Endothelial cell of umbilical vein (primary cell): ENCODE measurements around the gene PDE7B. TPM values are rescaled to one million over a fixed set of nuclear protein-coding genes. Genes with fewer than 3 reads are reported as not detected.

Experiments used
- BruUV-seq: library from RNA; stranded (reverse); fragments of 400-500 nt; replicated peaks from 2 replicates; lab custom pipeline; 2021; lab: Mats Ljungman, UMichigan
- CTCF ChIA-PET: fragments of 300-600, 350-600 bp; sonication (Branson Sonifier 250); formaldehyde crosslinking; loops from one replicate; lab custom pipeline; 2021; ENCODE audit warnings: antibody characterized with exemption, inconsistent platforms; lab: Charles Lee
- POLR2A ChIA-PET: fragments of 300-600, 350-600 bp; sonication (Branson Sonifier 250); formaldehyde crosslinking; loops from one replicate; lab custom pipeline; 2021; ENCODE audit warnings: antibody characterized with exemption, inconsistent platforms; lab: Charles Lee
- DNase-seq: peaks from one replicate; pipeline ENCODE4 v3.0.0-alpha.2; 2011; ENCODE audit warnings: low read depth, low spot score
- FAIRE-seq: peaks from 2 replicates; lab custom pipeline; 2011; peaks lifted over from hg19 to GRCh38; lab: Jason Lieb, UNC
- H2AFZ ChIP-seq: 2 replicates; pipeline ENCODE4 v1.6.0; 2012; ENCODE audit warnings: low read depth, low read length, control low read depth, inconsistent platforms
- H3K27ac ChIP-seq: 2 replicates; pipeline ENCODE4 v1.5.1; 2011; ENCODE audit warnings: low read depth, mild to moderate bottlenecking, control low read depth, low read length, moderate library complexity; ENCODE audit not compliant: insufficient read depth
- H3K27me3 ChIP-seq, 2 experiments: 2 replicates each; pipeline versions ENCODE4 v1.6.0 to v1.6.1; 2011; ENCODE audit warnings: low read length in 2 of 2, mixed read lengths in 1 of 2; ENCODE audit not compliant: control insufficient read depth in 2 of 2, insufficient read depth in 2 of 2
- H3K36me3 ChIP-seq, 2 experiments: 2 replicates in 1 of 2; 3 replicates in 1 of 2; pipeline ENCODE4 v1.5.1; 2011; ENCODE audit warnings: low read length in 2 of 2, mild to moderate bottlenecking in 1 of 2, moderate library complexity in 1 of 2; ENCODE audit not compliant: control insufficient read depth in 2 of 2, insufficient read depth in 2 of 2; ENCODE audit errors: extremely low read depth in 1 of 2
- H3K4me1 ChIP-seq: 3 replicates; pipeline ENCODE4 v1.5.1; 2011; ENCODE audit warnings: mild to moderate bottlenecking, low read length; ENCODE audit not compliant: control insufficient read depth, insufficient read depth; ENCODE audit errors: extremely low read depth
- H3K4me2 ChIP-seq: 2 replicates; pipeline ENCODE4 v1.6.1; 2011; ENCODE audit warnings: low read length, control low read depth, mixed read lengths; ENCODE audit not compliant: insufficient read depth
- H3K4me3 ChIP-seq, 3 experiments: fragments of 200-600 bp in 1 of 3; sonication (generic), shearing (Covaris generic) in 1 of 3; replicated peaks in 1 of 3; 2 replicates each; pipeline ENCODE4 v1.5.1; 2011 to 2016; ENCODE audit warnings: control low read depth in 3 of 3, low read length in 3 of 3, mild to moderate bottlenecking in 2 of 3, inconsistent platforms in 1 of 3, low read depth in 1 of 3, moderate library complexity in 1 of 3; ENCODE audit not compliant: insufficient read depth in 1 of 3
- H3K79me2 ChIP-seq: 2 replicates; pipeline ENCODE4 v1.6.0; 2012; ENCODE audit warnings: low read length, inconsistent platforms; ENCODE audit not compliant: control insufficient read depth, insufficient read depth
- H3K9ac ChIP-seq: replicated peaks from 2 replicates; pipeline ENCODE3; 2011; ENCODE audit warnings: low read length, control low read depth; ENCODE audit not compliant: insufficient read depth; ENCODE audit errors: extremely low read depth
- H3K9me1 ChIP-seq: replicated peaks from 3 replicates; pipeline ENCODE4 v1.6.0; 2011; ENCODE audit warnings: mild to moderate bottlenecking, low read length; ENCODE audit not compliant: control insufficient read depth, insufficient read depth; ENCODE audit errors: extremely low read depth
- H3K9me3 ChIP-seq: replicated peaks from 2 replicates; pipeline ENCODE4 v1.5.1; 2012; ENCODE audit warnings: low read length, inconsistent platforms; ENCODE audit not compliant: control insufficient read depth, insufficient read depth
- H4K20me1 ChIP-seq: replicated peaks from 2 replicates; pipeline ENCODE3; 2011; ENCODE audit warnings: mild to moderate bottlenecking, low read length; ENCODE audit not compliant: control insufficient read depth, insufficient read depth; ENCODE audit errors: extremely low read depth
- EZH2 ChIP-seq: IDR thresholded peaks from 2 replicates; pipeline ENCODE4 v1.6.1; 2012; ENCODE audit warnings: borderline replicate concordance, low read depth, mild to moderate bottlenecking, moderate library complexity, low read length, inconsistent platforms; ENCODE audit not compliant: severe bottlenecking
- JUN ChIP-seq: IDR thresholded peaks from 2 replicates; pipeline ENCODE4 v1.6.1; 2011; ENCODE audit warnings: borderline replicate concordance, low read depth; ENCODE audit not compliant: insufficient read length, insufficient read depth
- MAX ChIP-seq: IDR thresholded peaks from 2 replicates; pipeline ENCODE4 v1.6.1; 2011; ENCODE audit not compliant: insufficient read depth, insufficient read length
- POLR2AphosphoS5 ChIP-seq: IDR thresholded peaks from 2 replicates; pipeline ENCODE4 v1.6.1; 2012; ENCODE audit warnings: low read depth, mild to moderate bottlenecking, control low read depth, low read length, moderate library complexity; ENCODE audit not compliant: insufficient read depth
- dilution Hi-C: fragments of 300-500 bp; cut with MboI; formaldehyde crosslinking; loops from one replicate; pipeline ENCODE4 v1.15.0; 2019; ENCODE audit warnings: low sequenced_read_pairs; ENCODE audit not compliant: extremely low pct_ligation_motif_present
- intact Hi-C: fragments of 100-400 bp; cut with micrococcal nuclease; formaldehyde crosslinking; loops from one replicate; pipeline ENCODE4 v1.10.0; 2022
- polyA plus RNA-seq, 4 experiments: library from polyadenylated mRNA; depleted of rRNA in 3 of 4; stranded (reverse) in 3 of 4; unstranded in 1 of 4; fragments of >200 nt; gene quantifications; 2 replicates each; pipeline versions ENCODE4 v1.2.1 to v1.2.3, GENCODE V29; 2011 to 2012; ENCODE audit warnings: missing spikeins in 1 of 4
- total RNA-seq: library from RNA; stranded (reverse); gene quantifications from 2 replicates; pipeline ENCODE4 v1.2.3, GENCODE V29; 2021
- TF ChIP-seq, protein P1 (sequence below), 2 donors: IDR thresholded peaks; 1 replicate in 1 of 2; 2 replicates in 1 of 2; pipeline ENCODE4 v1.5.1; 2011; ENCODE audit warnings: low read length in 2 of 2, mild to moderate bottlenecking in 2 of 2, moderate library complexity in 2 of 2, control low read depth in 1 of 2, inconsistent platforms in 1 of 2, low read depth in 1 of 2; ENCODE audit not compliant: insufficient read depth in 1 of 2; ENCODE audit errors: extremely low read depth in 1 of 2

Gene PDE7B
- total and polyA plus RNA-seq, 2 donors (not counting 3 experiments of a cell fraction or from before 2014, with no cell fraction given), result 20.6 to 25.1 TPM

DNA sequence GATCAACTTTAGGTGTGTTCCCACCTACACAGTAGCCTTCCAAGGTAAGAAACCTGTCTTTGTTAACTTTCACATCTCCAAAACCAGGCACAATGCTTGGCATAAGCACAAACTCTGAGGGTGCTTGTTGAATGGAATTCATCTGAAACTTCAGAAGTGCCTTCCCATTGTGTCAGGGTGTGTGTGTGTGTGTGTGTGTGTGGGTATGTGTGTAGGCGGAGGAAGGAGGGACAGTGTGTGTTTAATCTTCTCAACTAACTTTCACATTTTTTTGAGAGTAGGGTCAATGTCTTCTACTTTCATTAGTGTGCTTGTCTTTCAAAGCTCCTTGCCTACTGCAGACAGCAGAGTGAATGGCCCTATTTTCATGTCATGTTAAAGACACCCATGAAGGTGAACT lies 45.6 kb downstream of the PDE7B start:
- H3K36me3 ChIP-seq, result no peaks in the 10 kb centered on the region
- no peak overlapping the region for H3K4me2 ChIP-seq
- H4K20me1 ChIP-seq, result no peaks in the 10 kb centered on the region
- H3K9ac ChIP-seq, result no peak overlapping the region
- H3K27me3 ChIP-seq, result no peaks in the 10 kb centered on the region
- no peaks in the 10 kb centered on the region for H3K4me1 ChIP-seq
- H2AFZ ChIP-seq, result no peak overlapping the region
- TF ChIP-seq, protein P1, sequence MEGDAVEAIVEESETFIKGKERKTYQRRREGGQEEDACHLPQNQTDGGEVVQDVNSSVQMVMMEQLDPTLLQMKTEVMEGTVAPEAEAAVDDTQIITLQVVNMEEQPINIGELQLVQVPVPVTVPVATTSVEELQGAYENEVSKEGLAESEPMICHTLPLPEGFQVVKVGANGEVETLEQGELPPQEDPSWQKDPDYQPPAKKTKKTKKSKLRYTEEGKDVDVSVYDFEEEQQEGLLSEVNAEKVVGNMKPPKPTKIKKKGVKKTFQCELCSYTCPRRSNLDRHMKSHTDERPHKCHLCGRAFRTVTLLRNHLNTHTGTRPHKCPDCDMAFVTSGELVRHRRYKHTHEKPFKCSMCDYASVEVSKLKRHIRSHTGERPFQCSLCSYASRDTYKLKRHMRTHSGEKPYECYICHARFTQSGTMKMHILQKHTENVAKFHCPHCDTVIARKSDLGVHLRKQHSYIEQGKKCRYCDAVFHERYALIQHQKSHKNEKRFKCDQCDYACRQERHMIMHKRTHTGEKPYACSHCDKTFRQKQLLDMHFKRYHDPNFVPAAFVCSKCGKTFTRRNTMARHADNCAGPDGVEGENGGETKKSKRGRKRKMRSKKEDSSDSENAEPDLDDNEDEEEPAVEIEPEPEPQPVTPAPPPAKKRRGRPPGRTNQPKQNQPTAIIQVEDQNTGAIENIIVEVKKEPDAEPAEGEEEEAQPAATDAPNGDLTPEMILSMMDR (IDR thresholded peaks at IDR 0.05; ENCODE audit: extremely low read depth in 1 of 2, insufficient read depth in 1 of 2, low read depth in 1 of 2, low read length in 2 of 2), result no peak
- TF ChIP-seq JUN (no peak), MAX (no peak)
- ChIA-PET CTCF (interaction anchor here (1.1 kb wide), 1 partner anchor 13 kb away, joined by 3 read pairs; no protein-coding TSS in a partner anchor), POLR2A (interaction anchor here (0.5 kb wide), 1 partner anchor 238 kb away, joined by 3 read pairs; no protein-coding TSS in a partner anchor)
- DNase-seq, result no peak
- intact Hi-C loops (no loop called here), dilution Hi-C loops (no loop called here)
- no peak overlapping the region for H3K27ac ChIP-seq
- H3K4me3 ChIP-seq, result no peak overlapping the region
- BruUV-seq, result no TSS peak
- no peaks in the 10 kb centered on the region for H3K9me3 ChIP-seq
- no peaks in the 10 kb centered on the region for H3K79me2 ChIP-seq
- H3K9me1 ChIP-seq, result no peaks in the 10 kb centered on the region
- FAIRE-seq, result no peak

DNA sequence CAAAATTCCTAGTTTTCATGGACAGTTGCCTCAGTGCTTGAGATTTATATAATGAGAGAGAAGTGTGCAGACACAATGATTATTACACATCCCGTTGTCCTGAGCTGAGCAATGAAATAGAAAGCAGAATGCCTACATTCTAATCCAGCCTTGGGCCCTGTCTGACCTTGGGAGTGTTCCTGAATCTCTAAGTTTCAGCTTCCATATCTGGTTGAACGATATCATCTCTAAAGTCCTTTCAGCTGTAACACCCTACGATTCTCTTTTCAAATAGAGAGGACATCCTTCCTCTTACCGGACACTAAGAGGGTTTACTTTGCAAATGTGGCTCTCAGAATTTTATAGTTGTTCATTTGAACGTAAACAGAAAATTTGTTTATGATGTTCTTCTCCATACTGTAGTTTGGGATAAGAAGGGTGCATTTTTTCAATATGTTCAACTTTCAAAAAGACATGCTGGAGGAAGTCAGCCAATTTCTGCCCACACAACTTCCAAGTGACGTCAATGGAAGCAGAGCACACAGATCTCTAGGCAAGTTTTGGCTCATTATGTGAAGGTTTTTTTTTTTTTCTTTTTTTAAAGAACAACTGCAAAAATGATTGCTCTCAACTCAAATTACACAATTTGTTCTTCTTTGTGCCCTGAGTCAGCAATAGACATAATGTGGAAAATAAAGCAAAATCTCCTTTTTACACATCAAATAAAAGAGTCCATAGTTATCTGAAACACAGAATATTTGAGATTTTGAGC lies 50.4 kb downstream of the PDE7B start:
- Histone ChIP-seq H3K9ac (no peak overlapping the region), H4K20me1 (no peaks in the 10 kb centered on the region), H3K9me3 (no peaks in the 10 kb centered on the region), H3K4me1 (no peaks in the 10 kb centered on the region), H3K4me3 (no peak overlapping the region), H3K79me2 (no peaks in the 10 kb centered on the region), H3K4me2 (no peak overlapping the region), H3K36me3 (no peaks in the 10 kb centered on the region), H3K9me1 (no peaks in the 10 kb centered on the region), H3K27ac (no peak overlapping the region), H2AFZ (no peak overlapping the region), H3K27me3 (no peaks in the 10 kb centered on the region)
- dilution Hi-C loops, result no loop called here
- FAIRE-seq (no peak), DNase-seq (no peak)
- intact Hi-C loops, result loop anchor here (10.0 kb wide), 1 partner anchor 447 kb away; no protein-coding TSS in a partner anchor
- ChIA-PET POLR2A (no interaction called here), CTCF (interaction anchor here (1.4 to 3.4 kb wide), 3 partner anchors 8 to 366 kb away, joined by 3 to 20 read pairs (median 6); no protein-coding TSS in a partner anchor)
- no peak for TF ChIP-seq POLR2AphosphoS5
- TF ChIP-seq EZH2, result no peak
- BruUV-seq, result no TSS peak
